GM21360 (cell line): ENCODE measurements around the gene TIMM21.

Experiments used
- ATAC-seq: cut with Tn5 transposase; IDR thresholded peaks from one replicate; pipeline ENCODE4 v1.9.1; 2021; ENCODE audit warnings: mild to moderate bottlenecking, moderate library complexity; ENCODE audit not compliant: unreplicated experiment

TIMM21 gene

GRCh38 chr18:74146756-74147155 is 1.6 kb upstream of the TIMM21 start:
- no peak for ATAC-seq

- ATAC-seq = no peak
Measured at GRCh38 chr18:74147491-74147778, 888 bp upstream of the TIMM21 start.

GRCh38 chr18:74148543-74149070 is 284 bp downstream of the TIMM21 start:
- ATAC-seq = peak; percentile 3

GRCh38 chr18:74149878-74150277 is 1.6 kb downstream of the TIMM21 start:
- no peak for ATAC-seq

- no peak for ATAC-seq
Measured at GRCh38 chr18:74152270-74152669, 3.9 kb downstream of the TIMM21 start.

GRCh38 chr18:74152857-74153256 is 4.5 kb downstream of the TIMM21 start:
- ATAC-seq = no peak

GRCh38 chr18:74153377-74153776 is 5.1 kb downstream of the TIMM21 start:
- ATAC-seq = no peak

- no peak for ATAC-seq
Measured at GRCh38 chr18:74153793-74154192, 5.5 kb downstream of the TIMM21 start.

GRCh38 chr18:74154716-74155115 is 6.4 kb downstream of the TIMM21 start:
- no peak for ATAC-seq

GRCh38 chr18:74155276-74155675 is 7.0 kb downstream of the TIMM21 start:
- ATAC-seq = no peak

GRCh38 chr18:74163019-74163660 is 14.8 kb downstream of the TIMM21 start:
- ATAC-seq = no peak

- ATAC-seq = no peak
Measured at GRCh38 chr18:74166386-74166785, 18.1 kb downstream of the TIMM21 start.

- peak; percentile 88 for ATAC-seq
Measured at GRCh38 chr18:74171910-74172606, 23.7 kb downstream of the TIMM21 start.

GRCh38 chr18:74172697-74173433 is 24.5 kb downstream of the TIMM21 start:
- ATAC-seq = no peak

GRCh38 chr18:74173434-74173750 is 25.1 kb downstream of the TIMM21 start:
- ATAC-seq = no peak

- no peak for ATAC-seq
Measured at GRCh38 chr18:74175658-74176057, 27.3 kb downstream of the TIMM21 start.

- ATAC-seq = no peak
Measured at GRCh38 chr18:74178884-74179283, 30.6 kb downstream of the TIMM21 start.

GRCh38 chr18:74179623-74180199 is 31.4 kb downstream of the TIMM21 start:
- no peak for ATAC-seq

- no peak for ATAC-seq
Measured at GRCh38 chr18:74182335-74182734, 34.0 kb downstream of the TIMM21 start.

- no peak for ATAC-seq
Measured at GRCh38 chr18:74183130-74183529, 34.8 kb downstream of the TIMM21 start.

GRCh38 chr18:74184875-74185274 is 36.6 kb downstream of the TIMM21 start:
- ATAC-seq = no peak

GRCh38 chr18:74185860-74186259 is 37.5 kb downstream of the TIMM21 start:
- ATAC-seq = no peak
